Tibial artery (tissue), 4 donors: ENCODE data around the gene ATE1.
"Not testable (repeated sequence)": the region's sequence is repeated elsewhere in the genome, so short reads cannot be mapped to it uniquely, and the experiment has no call there.

Experiments
- DNase-seq, 2 donors: peaks; one replicate each; pipeline ENCODE4 v3.0.0-alpha.2; 2019
- H3K27ac ChIP-seq, 2 donors: fragments of 200-600 bp; sonication (generic) in 1 of 2; 1 replicate in 1 of 2; 2 replicates in 1 of 2; pipeline ENCODE4 v1.5.1; 2018 to 2019; ENCODE audit warnings: mild to moderate bottlenecking in 1 of 2
- H3K27me3 ChIP-seq, 2 donors: fragments of 200-600 bp; sonication (generic) in 1 of 2; one replicate each; pipeline versions ENCODE4 v1.5.1 to v1.6.0; 2016 to 2019
- H3K36me3 ChIP-seq, 3 donors: fragments of 200-600 bp; sonication (generic) in 2 of 3; one replicate each; pipeline ENCODE4 v1.5.1; 2016 to 2019; ENCODE audit warnings: mild to moderate bottlenecking in 2 of 3
- H3K4me1 ChIP-seq, 4 donors: fragments of 200-600 bp; sonication (generic) in 2 of 4; 1 replicate in 3 of 4; 2 replicates in 1 of 4; pipeline ENCODE4 v1.5.1; 2016 to 2019
- H3K4me3 ChIP-seq, 2 donors: fragments of 200-600 bp; sonication (generic) in 1 of 2; 1 replicate in 1 of 2; 2 replicates in 1 of 2; pipeline ENCODE4 v1.5.1; 2018 to 2019; ENCODE audit warnings: mild to moderate bottlenecking in 2 of 2
- H3K9me3 ChIP-seq, 3 donors: fragments of 200-600 bp; sonication (generic) in 1 of 3; one replicate each; pipeline ENCODE4 v1.5.1; 2016 to 2019
- intact Hi-C: fragments of 100-400 bp; cut with DNase I; formaldehyde crosslinking; loops from one replicate; pipeline ENCODE4 v1.15.0; 2023; ENCODE audit warnings: low total_unique reads
- TF ChIP-seq, protein P1 (sequence below), 2 experiments: fragments of 200-600 bp in 1 of 2; fragments of 450-650 bp in 1 of 2; IDR thresholded peaks; one replicate each; pipeline ENCODE4 v1.5.1; 2017 to 2019; ENCODE audit warnings: antibody characterized with exemption in 2 of 2, mild to moderate bottlenecking in 1 of 2, moderate library complexity in 1 of 2

The ATE1 gene

GRCh38 chr10:121772406-121772805 lies 155.4 kb downstream of the ATE1 start:
- no peak for DNase-seq

GRCh38 chr10:121771966-121772365 lies 155.9 kb downstream of the ATE1 start:
- Histone ChIP-seq H3K9me3 (peaks cover 0 to 10% (median 0%) of the 10 kb centered on the region in 3 donors), H3K4me1 (no peaks in the 10 kb centered on the region), H3K27me3 (no peaks in the 10 kb centered on the region), H3K4me3 (no peak overlapping the region), H3K36me3 (peaks cover 0 to 4% (median 0%) of the 10 kb centered on the region in 3 donors), H3K27ac (no peak overlapping the region)
- intact Hi-C loops = no loop called here
- no peak for DNase-seq
- TF ChIP-seq, protein P1, sequence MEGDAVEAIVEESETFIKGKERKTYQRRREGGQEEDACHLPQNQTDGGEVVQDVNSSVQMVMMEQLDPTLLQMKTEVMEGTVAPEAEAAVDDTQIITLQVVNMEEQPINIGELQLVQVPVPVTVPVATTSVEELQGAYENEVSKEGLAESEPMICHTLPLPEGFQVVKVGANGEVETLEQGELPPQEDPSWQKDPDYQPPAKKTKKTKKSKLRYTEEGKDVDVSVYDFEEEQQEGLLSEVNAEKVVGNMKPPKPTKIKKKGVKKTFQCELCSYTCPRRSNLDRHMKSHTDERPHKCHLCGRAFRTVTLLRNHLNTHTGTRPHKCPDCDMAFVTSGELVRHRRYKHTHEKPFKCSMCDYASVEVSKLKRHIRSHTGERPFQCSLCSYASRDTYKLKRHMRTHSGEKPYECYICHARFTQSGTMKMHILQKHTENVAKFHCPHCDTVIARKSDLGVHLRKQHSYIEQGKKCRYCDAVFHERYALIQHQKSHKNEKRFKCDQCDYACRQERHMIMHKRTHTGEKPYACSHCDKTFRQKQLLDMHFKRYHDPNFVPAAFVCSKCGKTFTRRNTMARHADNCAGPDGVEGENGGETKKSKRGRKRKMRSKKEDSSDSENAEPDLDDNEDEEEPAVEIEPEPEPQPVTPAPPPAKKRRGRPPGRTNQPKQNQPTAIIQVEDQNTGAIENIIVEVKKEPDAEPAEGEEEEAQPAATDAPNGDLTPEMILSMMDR (IDR thresholded peaks at IDR 0.05) = no peak

More at GRCh38 chr10:121772406-121772805, 155.4 kb downstream of the ATE1 start:
- no peak overlapping the region for H3K27ac ChIP-seq
- no peaks in the 10 kb centered on the region for H3K27me3 ChIP-seq
- TF ChIP-seq, protein P1 (IDR thresholded peaks at IDR 0.05) = no peak
- no peaks in the 10 kb centered on the region for H3K4me1 ChIP-seq
- peaks cover 0 to 8% (median 0%) of the 10 kb centered on the region in 3 donors for H3K9me3 ChIP-seq
- intact Hi-C loops = no loop called here
- H3K36me3 ChIP-seq = peaks cover 0 to 3% (median 0%) of the 10 kb centered on the region in 3 donors
- H3K4me3 ChIP-seq = no peak overlapping the region

DNA sequence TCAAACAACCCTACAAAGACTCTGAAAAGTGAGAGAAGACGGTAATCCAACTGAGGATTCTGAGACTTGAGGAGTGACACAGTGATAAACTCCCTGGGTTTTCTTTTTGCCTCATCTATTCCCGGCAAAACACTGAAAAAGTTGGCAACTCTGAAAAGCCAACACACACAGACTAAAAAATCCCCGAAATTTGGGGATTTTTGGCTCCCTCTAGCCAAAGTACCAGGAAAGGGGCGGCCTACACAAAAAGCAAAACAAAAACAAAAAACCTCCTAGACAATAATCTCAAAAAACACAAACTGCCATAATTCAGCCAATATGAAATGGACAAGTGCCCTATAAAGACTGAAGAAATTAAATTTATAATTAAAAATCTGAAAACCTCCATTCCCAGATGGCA lies 161.4 kb downstream of the ATE1 start:
- TF ChIP-seq, protein P1 (IDR thresholded peaks at IDR 0.05) = no peak
- H3K4me1 ChIP-seq = peaks cover 0 to 2% (median 0%) of the 10 kb centered on the region in 4 donors
- H3K27me3 ChIP-seq = no peaks in the 10 kb centered on the region
- peaks cover 0 to 10% (median 0%) of the 10 kb centered on the region in 3 donors for H3K9me3 ChIP-seq
- peaks cover 0 to 9% (median 4%) of the 10 kb centered on the region in 3 donors for H3K36me3 ChIP-seq
- H3K27ac ChIP-seq = no peak overlapping the region
- intact Hi-C loops = no loop called here
- DNase-seq = no peak
- H3K4me3 ChIP-seq = no peak overlapping the region

- peaks cover 0 to 2% (median 0%) of the 10 kb centered on the region in 4 donors for H3K4me1 ChIP-seq
- no peak overlapping the region for H3K27ac ChIP-seq
- no peak overlapping the region for H3K4me3 ChIP-seq
- H3K36me3 ChIP-seq = peaks cover 0 to 17% (median 10%) of the 10 kb centered on the region in 3 donors
- intact Hi-C loops = no loop called here
- no peak for DNase-seq
- H3K9me3 ChIP-seq = peaks cover under 1 to 16% (median 3%) of the 10 kb centered on the region in 3 donors
- TF ChIP-seq, protein P1 (IDR thresholded peaks at IDR 0.05) = no peak
- no peaks in the 10 kb centered on the region for H3K27me3 ChIP-seq
These were observed 162.6 kb downstream of the ATE1 start for GRCh38 chr10:121765204-121765603.

DNA sequence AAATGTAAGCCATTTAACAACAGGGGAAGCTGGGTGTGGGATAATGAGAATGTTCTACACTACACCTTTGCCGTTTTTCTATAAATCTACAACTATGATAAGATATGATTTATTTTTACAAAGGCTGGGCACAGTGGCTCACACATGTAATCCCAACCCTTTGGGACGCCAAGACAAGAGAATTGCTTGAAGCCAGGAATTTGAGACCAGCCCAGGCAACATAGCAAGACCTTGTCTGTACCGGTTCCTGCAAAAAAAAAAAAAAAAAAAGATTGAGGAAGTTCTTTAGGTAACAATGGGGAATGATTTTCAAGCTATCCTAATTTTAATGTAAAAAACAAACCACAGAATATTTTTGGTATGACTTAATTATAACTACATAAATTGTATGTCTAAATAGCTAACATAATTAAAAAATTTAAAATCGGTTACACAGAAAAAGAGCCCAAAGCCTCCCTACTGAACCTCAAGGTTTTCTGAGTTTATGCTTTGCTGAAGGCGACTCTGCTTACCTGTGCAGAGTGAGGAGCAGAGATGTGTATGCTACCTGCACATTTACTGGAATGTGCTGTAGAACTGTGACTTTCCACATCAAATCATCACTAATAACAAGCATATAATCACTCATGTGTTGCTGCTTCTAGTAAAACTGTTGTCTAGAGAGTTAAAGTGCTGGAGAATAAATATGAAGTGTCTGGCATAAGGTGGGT lies 163.4 kb downstream of the ATE1 start:
- intact Hi-C loops = no loop called here
- peaks cover 9 to 24% (median 9%) of the 10 kb centered on the region in 3 donors for H3K9me3 ChIP-seq
- TF ChIP-seq, protein P1 (IDR thresholded peaks at IDR 0.05) = no peak

GRCh38 chr10:121757241-121757640 lies 170.6 kb downstream of the ATE1 start:
- peaks cover 0 to 13% (median 6%) of the 10 kb centered on the region in 4 donors for H3K4me1 ChIP-seq
- H3K27me3 ChIP-seq, intact Hi-C loops, H3K27ac ChIP-seq, DNase-seq, H3K4me3 ChIP-seq: not testable (repeated sequence)
- H3K36me3 ChIP-seq = peaks cover 17 to 39% (median 28%) of the 10 kb centered on the region in 3 donors
- peaks cover 9 to 36% (median 19%) of the 10 kb centered on the region in 3 donors for H3K9me3 ChIP-seq

More for the DNA sequence above, 163.4 kb downstream of the ATE1 start:
- H3K27ac ChIP-seq = no peak overlapping the region
- H3K27me3 ChIP-seq = no peaks in the 10 kb centered on the region
- H3K4me1 ChIP-seq = peaks cover 0 to 2% (median 0%) of the 10 kb centered on the region in 4 donors
- DNase-seq = no peak
- H3K36me3 ChIP-seq = peaks cover 0 to 26% (median 13%) of the 10 kb centered on the region in 3 donors
- H3K4me3 ChIP-seq = no peak overlapping the region

- H3K27ac ChIP-seq, DNase-seq, H3K4me3 ChIP-seq, H3K27me3 ChIP-seq, intact Hi-C loops: not testable (repeated sequence)
- Histone ChIP-seq H3K36me3 (peaks cover 17 to 33% (median 25%) of the 10 kb centered on the region in 3 donors), H3K9me3 (peaks cover 9 to 34% (median 19%) of the 10 kb centered on the region in 3 donors), H3K4me1 (peaks cover 0 to 13% (median 6%) of the 10 kb centered on the region in 4 donors)
These were observed 172.3 kb downstream of the ATE1 start for GRCh38 chr10:121755496-121755895.
